ENCODE results near the gene WDR33.
"Not testable (repeated sequence)": the region's sequence is repeated elsewhere in the genome, so short reads cannot be mapped to it uniquely, and the experiment has no call there.

DNA sequence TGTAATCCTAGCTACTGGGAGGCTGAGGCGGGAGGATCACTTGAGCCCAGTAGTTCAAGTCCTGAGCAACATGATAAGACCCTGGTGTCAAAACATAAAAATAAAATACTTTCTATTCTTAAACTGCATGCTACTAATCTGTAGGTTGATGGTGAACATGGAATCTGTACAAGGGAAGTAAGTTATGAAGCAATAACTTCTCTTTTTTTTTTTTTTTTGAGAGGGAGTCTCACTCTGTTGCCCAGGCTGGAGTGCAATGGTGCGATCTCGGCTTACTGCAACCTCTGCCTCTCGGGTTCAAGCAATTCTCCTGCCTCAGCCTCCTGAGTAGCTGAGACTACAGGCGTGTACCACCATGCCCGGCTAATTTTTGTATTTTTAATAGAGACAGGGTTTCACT, 16.1 kb downstream of the WDR33 start:
- TF ChIP-seq, protein P1, sequence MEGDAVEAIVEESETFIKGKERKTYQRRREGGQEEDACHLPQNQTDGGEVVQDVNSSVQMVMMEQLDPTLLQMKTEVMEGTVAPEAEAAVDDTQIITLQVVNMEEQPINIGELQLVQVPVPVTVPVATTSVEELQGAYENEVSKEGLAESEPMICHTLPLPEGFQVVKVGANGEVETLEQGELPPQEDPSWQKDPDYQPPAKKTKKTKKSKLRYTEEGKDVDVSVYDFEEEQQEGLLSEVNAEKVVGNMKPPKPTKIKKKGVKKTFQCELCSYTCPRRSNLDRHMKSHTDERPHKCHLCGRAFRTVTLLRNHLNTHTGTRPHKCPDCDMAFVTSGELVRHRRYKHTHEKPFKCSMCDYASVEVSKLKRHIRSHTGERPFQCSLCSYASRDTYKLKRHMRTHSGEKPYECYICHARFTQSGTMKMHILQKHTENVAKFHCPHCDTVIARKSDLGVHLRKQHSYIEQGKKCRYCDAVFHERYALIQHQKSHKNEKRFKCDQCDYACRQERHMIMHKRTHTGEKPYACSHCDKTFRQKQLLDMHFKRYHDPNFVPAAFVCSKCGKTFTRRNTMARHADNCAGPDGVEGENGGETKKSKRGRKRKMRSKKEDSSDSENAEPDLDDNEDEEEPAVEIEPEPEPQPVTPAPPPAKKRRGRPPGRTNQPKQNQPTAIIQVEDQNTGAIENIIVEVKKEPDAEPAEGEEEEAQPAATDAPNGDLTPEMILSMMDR (IDR thresholded peaks at IDR 0.05) = not testable (repeated sequence)
- TF ChIP-seq POLR2A (IDR thresholded peaks at IDR 0.05); EP300 (IDR thresholded peaks at IDR 0.05; ENCODE audit: low read depth): not testable (repeated sequence)
